ENCODE results near the gene HLA-F.
A peak's percentile ranks its signal among the peaks of the same experiment; 100 is the strongest.

Gene HLA-F

DNA sequence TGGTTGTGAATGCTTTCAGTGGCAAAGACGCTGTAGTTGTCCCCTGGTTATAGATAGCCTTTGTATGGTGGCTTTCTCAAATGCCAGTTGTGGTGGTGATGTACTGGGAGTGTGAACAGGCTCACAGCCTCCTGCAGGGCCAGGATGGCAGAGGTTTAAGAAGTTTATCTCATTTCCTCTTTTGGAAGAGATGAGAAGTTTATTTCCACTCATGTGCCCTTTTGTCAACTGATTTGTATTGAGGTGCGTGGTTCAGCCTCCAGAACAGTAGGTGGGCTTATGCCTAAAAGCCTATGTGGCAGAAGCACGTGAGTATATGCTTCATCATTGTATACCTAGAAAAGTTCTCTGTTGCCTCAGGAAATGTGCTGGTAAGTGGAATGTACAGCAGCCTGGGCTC is 28.6 kb upstream of the HLA-F start:
- no peaks in the 10 kb centered on the region for H3K4me1 ChIP-seq (ENCODE audit: control insufficient read depth in 1 of 2, insufficient read depth in 2 of 2, low read length in 2 of 2)
- H3K9ac ChIP-seq (ENCODE audit: low read depth in 1 of 2, low read length in 2 of 2), result no peak overlapping the region
- no peaks in the 10 kb centered on the region for H3K36me3 ChIP-seq (ENCODE audit: control insufficient read depth in 1 of 2, insufficient read depth in 2 of 2, low read length in 2 of 2)
- peaks cover 0 to 4% of the 10 kb centered on the region in 2 donors for H3K27me3 ChIP-seq (ENCODE audit: control insufficient read depth in 1 of 2, insufficient read depth in 2 of 2, low read length in 2 of 2)
- H3K27ac ChIP-seq (ENCODE audit: low read depth, low read length), result no peak overlapping the region
- no peaks in the 10 kb centered on the region for H3K9me3 ChIP-seq (ENCODE audit: control insufficient read depth in 1 of 2, low read length in 2 of 2)
- H3K4me3 ChIP-seq (ENCODE audit: low read depth in 1 of 2, low read length in 2 of 2), result no peak overlapping the region

DNA sequence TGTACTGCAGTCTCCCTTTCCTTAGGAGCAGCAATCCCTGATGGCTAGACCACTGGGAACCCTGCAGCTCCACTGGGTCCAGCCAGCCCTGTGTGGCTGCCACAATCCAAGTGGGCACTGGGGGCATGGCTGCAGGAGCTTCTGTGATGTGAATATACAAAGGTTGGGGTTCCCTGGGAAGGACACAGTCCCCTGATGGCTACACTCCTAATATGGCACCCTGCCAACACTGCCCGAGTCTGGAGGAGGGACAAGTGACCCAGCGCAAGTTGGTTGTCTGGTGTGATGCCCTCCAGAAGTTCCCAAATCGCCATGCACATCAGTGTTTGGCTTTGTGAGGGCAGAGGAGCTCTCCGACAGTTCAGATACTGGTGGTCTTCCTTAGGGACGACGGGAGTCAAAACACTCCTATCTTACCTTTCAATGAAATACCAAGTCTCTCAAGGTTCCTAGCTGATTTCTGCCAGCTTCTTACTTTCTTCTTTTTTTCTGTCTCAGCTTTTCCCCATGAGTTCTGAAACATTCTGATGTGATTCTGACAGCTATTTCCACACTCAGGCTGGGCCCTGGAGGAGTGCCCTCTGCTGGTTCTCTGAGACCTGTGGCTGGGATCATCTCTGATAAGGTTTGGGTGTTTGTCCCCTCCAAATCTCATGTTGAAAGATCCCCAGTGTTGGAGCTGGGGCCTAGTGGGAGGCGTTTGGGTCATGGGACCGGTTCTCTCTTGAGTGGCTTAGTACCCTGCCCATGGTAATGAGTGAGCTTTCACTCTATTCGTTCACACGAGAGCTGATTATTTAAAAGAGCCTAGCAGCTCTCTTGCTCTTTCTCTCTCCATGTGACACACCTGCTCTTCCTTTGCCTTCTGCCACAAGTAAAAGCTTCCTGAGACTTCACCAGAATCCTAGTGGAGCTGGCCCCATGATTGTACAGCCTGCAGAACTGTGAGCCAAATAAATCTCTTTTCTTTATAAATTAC is 26.8 kb upstream of the HLA-F start:
- H3K9me3 ChIP-seq (ENCODE audit: control insufficient read depth in 1 of 2, low read length in 2 of 2), result no peaks in the 10 kb centered on the region
- no peaks in the 10 kb centered on the region for H3K4me1 ChIP-seq (ENCODE audit: control insufficient read depth in 1 of 2, insufficient read depth in 2 of 2, low read length in 2 of 2)
- H3K9ac ChIP-seq (ENCODE audit: low read depth in 1 of 2, low read length in 2 of 2), result no peak overlapping the region
- no peaks in the 10 kb centered on the region for H3K36me3 ChIP-seq (ENCODE audit: control insufficient read depth in 1 of 2, insufficient read depth in 2 of 2, low read length in 2 of 2)
- H3K27ac ChIP-seq (ENCODE audit: low read depth, low read length), result no peak overlapping the region
- H3K4me3 ChIP-seq (ENCODE audit: low read depth in 1 of 2, low read length in 2 of 2), result no peak overlapping the region
- H3K27me3 ChIP-seq (ENCODE audit: control insufficient read depth in 1 of 2, insufficient read depth in 2 of 2, low read length in 2 of 2), result peaks cover 0 to 4% of the 10 kb centered on the region in 2 donors

DNA sequence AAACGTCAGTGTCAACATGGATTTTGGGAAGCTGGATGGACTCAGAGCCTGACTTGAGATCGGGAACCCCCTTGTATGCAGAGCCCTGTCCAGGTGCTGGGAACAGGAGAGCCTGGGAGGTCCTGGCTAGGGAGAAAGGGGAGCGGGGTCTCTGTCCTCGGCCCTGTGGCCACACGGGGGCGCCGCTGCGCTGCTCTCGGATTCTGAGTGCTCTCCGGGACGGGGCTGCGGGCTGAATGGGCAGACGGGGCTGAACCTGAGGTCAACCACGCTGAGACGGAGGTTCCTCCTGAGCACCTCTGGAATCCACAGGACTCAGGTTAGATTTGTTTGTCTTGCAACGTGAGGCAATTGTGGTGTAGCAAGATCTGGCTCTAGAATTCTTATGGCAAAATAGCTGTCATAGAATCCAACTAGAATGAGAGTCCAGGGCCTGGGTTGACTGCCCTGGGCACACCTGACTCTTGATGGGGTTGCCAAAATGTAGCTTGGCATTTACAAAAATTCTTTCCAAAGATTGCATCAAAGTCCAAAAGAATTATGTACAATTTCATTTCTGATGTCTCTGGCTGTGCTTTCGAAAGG is 20.6 kb upstream of the HLA-F start:
- no peak overlapping the region for H3K9ac ChIP-seq (ENCODE audit: low read depth in 1 of 2, low read length in 2 of 2)
- H3K36me3 ChIP-seq (ENCODE audit: control insufficient read depth in 1 of 2, insufficient read depth in 2 of 2, low read length in 2 of 2), result no peaks in the 10 kb centered on the region
- no peaks in the 10 kb centered on the region for H3K4me1 ChIP-seq (ENCODE audit: control insufficient read depth in 1 of 2, insufficient read depth in 2 of 2, low read length in 2 of 2)
- H3K9me3 ChIP-seq (ENCODE audit: control insufficient read depth in 1 of 2, low read length in 2 of 2), result no peaks in the 10 kb centered on the region
- H3K27me3 ChIP-seq (ENCODE audit: control insufficient read depth in 1 of 2, insufficient read depth in 2 of 2, low read length in 2 of 2), result peaks cover 0 to 7% of the 10 kb centered on the region in 2 donors
- no peak overlapping the region for H3K27ac ChIP-seq (ENCODE audit: low read depth, low read length)
- H3K4me3 ChIP-seq (ENCODE audit: low read depth in 1 of 2, low read length in 2 of 2), result no peak overlapping the region

DNA sequence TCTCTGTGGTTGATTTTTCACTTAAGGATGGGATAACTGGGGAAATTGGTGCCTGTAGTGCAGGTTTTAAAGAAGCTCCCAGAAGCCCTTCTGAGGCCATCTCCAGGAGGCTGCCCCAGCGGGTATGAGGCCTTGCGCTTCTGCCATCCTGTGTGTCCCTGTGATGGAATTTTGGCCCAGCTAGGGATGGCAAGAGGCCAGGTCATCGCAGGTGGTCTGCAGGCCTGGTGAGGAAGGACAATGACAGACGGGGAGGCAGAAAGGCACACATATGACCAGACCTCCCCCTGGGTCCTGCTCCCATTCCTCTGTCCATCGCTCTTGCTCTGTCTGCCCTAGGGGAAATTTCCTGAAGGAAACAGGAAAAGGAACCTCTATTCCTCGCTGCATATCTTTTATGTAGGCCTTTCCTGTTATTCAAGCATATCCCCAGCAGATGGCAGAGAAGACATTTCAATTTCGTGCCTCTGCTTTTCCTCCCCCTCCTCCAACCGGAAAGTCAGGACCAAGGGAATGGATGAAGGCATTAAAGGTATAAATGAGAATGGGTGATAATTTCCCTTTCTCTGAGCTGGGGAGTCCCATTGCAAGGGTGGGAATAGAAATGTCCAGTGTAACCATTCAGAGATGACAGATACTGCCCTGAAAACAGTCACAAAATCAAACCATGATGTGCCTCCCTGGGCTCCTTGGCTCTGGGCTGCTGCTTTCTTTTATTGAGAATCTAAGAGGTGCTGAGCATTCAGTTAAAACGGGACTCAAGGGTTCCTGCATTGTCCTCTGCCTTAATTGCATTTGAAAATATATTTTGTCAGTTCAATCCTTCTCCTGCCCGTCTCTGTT is 17.6 kb upstream of the HLA-F start:
- H3K9me3 ChIP-seq (ENCODE audit: control insufficient read depth in 1 of 2, low read length in 2 of 2), result no peaks in the 10 kb centered on the region
- no peak overlapping the region for H3K9ac ChIP-seq (ENCODE audit: low read depth in 1 of 2, low read length in 2 of 2)
- H3K36me3 ChIP-seq (ENCODE audit: control insufficient read depth in 1 of 2, insufficient read depth in 2 of 2, low read length in 2 of 2), result no peaks in the 10 kb centered on the region
- H3K4me1 ChIP-seq (ENCODE audit: control insufficient read depth in 1 of 2, insufficient read depth in 2 of 2, low read length in 2 of 2), result peaks cover 0 to 3% of the 10 kb centered on the region in 2 donors
- H3K27me3 ChIP-seq (ENCODE audit: control insufficient read depth in 1 of 2, insufficient read depth in 2 of 2, low read length in 2 of 2), result peaks cover 0 to 7% of the 10 kb centered on the region in 2 donors
- no peak overlapping the region for H3K4me3 ChIP-seq (ENCODE audit: low read depth in 1 of 2, low read length in 2 of 2)
- H3K27ac ChIP-seq (ENCODE audit: low read depth, low read length), result no peak overlapping the region

DNA sequence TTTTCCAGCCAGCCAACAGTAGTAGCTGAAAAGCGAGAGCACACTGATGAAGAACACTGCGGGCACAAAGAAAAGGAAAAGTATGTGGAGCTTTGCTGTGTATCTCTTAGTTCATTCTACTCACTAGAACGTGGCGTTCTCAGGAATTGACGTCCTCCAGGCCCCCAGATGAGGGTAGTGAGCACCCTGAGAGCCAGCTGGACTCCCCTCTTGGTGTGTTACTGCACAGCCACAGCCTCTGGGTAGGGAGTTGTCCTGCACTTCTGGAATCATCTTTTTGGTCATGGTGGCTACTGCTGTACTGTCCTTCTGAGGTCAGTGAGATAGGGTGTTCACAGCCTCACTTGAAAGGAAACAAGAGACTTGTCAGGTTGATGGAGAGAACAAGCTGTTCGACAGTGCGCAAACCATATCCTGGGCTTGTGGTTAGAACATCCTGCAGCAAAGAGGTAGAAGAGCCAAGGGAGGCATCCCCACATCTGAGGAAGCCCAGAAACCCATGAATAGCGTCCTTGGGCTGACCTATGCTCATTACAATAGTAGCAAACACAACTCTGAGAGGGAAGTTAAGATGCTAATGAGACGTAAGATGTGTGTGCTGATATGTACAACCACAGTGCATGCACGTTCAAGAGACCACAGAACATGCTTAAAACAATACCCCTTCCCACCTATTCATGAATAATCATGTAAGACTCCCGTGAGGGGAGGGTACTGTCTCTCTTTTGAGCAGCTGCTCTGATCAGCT is 14.6 kb upstream of the HLA-F start:
- Histone ChIP-seq H3K27ac (ENCODE audit: low read depth, low read length) (no peak overlapping the region), H3K4me3 (ENCODE audit: low read depth in 1 of 2, low read length in 2 of 2) (peak overlapping the region in 1 of 2 donors; percentile 43)

DNA sequence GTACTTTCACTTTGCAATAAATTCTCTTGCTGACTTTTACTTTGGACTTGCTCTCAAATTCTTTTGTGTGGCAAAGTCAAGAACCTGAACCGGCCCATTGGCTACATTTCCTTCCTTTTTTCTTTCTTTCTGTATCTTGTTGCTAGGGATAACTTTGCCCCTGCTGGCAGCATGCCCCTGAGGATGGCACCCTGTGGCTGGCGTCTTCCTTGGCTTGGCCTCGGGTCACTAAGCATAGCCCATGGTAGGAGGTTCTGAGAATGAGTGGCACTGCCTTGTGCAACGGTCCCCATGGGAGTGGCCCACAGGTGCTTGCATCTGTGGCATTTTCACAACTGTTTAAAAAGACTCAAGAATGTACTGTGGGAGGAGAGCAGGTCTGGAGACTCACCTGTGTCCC is 14.0 kb upstream of the HLA-F start:
- Histone ChIP-seq H3K9me3 (ENCODE audit: control insufficient read depth in 1 of 2, low read length in 2 of 2) (no peaks in the 10 kb centered on the region), H3K4me1 (ENCODE audit: control insufficient read depth in 1 of 2, insufficient read depth in 2 of 2, low read length in 2 of 2) (peaks cover 0 to 3% of the 10 kb centered on the region in 2 donors), H3K36me3 (ENCODE audit: control insufficient read depth in 1 of 2, insufficient read depth in 2 of 2, low read length in 2 of 2) (no peaks in the 10 kb centered on the region), H3K27ac (ENCODE audit: low read depth, low read length) (no peak overlapping the region), H3K9ac (ENCODE audit: low read depth in 1 of 2, low read length in 2 of 2) (no peak overlapping the region), H3K4me3 (ENCODE audit: low read depth in 1 of 2, low read length in 2 of 2) (peak overlapping the region in 1 of 2 donors; percentile 43), H3K27me3 (ENCODE audit: control insufficient read depth in 1 of 2, insufficient read depth in 2 of 2, low read length in 2 of 2) (peaks cover 0 to 3% of the 10 kb centered on the region in 2 donors)

More for the DNA sequence above, 14.6 kb upstream of the HLA-F start:
- no peaks in the 10 kb centered on the region for H3K9me3 ChIP-seq (ENCODE audit: control insufficient read depth in 1 of 2, low read length in 2 of 2)
- H3K9ac ChIP-seq (ENCODE audit: low read depth in 1 of 2, low read length in 2 of 2), result no peak overlapping the region
- peaks cover 0 to 3% of the 10 kb centered on the region in 2 donors for H3K4me1 ChIP-seq (ENCODE audit: control insufficient read depth in 1 of 2, insufficient read depth in 2 of 2, low read length in 2 of 2)
- H3K27me3 ChIP-seq (ENCODE audit: control insufficient read depth in 1 of 2, insufficient read depth in 2 of 2, low read length in 2 of 2), result peaks cover 0 to 7% of the 10 kb centered on the region in 2 donors
- no peaks in the 10 kb centered on the region for H3K36me3 ChIP-seq (ENCODE audit: control insufficient read depth in 1 of 2, insufficient read depth in 2 of 2, low read length in 2 of 2)

DNA sequence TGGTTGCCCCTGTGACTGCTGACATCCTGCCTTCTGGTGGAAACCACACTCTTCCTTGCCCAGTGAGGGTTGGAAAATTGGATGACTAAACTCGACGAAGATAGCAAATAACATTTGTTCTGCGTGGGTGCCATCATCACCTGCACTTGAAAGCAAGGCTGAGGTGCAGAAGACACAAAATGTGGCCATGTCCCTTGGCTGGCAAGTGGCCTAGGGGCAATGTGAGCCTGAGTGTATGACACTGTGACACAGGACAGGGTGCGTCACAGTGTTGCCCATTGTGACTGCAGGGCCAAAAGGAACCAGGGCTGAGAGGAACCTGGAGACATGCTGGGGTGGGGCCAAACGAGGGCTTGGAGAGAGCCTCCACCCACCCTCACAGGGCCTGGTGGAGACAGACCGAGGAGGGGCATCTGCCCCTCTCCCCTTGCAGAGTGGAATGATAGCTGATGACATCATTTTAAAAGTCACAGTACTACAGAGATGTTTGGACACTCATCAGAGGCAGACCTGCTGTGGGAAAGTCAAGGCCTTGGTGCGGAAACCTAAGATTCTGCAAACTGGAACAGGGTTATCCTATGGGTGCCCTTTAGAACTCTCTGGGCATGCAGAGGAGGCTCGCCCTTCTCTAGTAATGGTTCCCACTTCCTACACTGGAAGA is 12.8 kb upstream of the HLA-F start:
- H3K9me3 ChIP-seq (ENCODE audit: control insufficient read depth in 1 of 2, low read length in 2 of 2), result no peaks in the 10 kb centered on the region
- H3K9ac ChIP-seq (ENCODE audit: low read depth in 1 of 2, low read length in 2 of 2), result no peak overlapping the region
- H3K4me1 ChIP-seq (ENCODE audit: control insufficient read depth in 1 of 2, insufficient read depth in 2 of 2, low read length in 2 of 2), result peaks cover 0 to 3% of the 10 kb centered on the region in 2 donors
- H3K36me3 ChIP-seq (ENCODE audit: control insufficient read depth in 1 of 2, insufficient read depth in 2 of 2, low read length in 2 of 2), result no peaks in the 10 kb centered on the region
- H3K27me3 ChIP-seq (ENCODE audit: control insufficient read depth in 1 of 2, insufficient read depth in 2 of 2, low read length in 2 of 2), result peaks cover 0 to 3% of the 10 kb centered on the region in 2 donors
- no peak overlapping the region for H3K4me3 ChIP-seq (ENCODE audit: low read depth in 1 of 2, low read length in 2 of 2)
- H3K27ac ChIP-seq (ENCODE audit: low read depth, low read length), result no peak overlapping the region

DNA sequence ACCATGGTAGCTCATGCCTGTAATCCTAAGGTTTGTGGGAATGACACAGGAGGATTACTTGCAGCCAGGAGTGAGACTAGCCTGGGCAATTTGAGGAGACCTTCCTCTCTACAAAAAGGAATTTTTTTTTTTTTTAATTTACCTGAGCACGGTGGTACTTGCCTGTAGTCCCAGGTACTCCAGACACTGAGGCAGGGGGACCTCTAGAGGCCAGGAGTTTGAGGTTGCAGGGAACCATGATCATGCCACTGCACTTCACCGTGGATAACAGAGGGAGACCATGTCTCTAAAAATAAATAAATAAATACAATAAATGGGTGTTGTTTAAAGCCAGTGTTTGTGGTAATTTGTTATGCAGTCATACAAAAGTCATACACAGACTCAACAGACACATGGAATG is 2.4 kb upstream of the HLA-F start:
- Histone ChIP-seq H3K9ac (ENCODE audit: low read depth in 1 of 2, low read length in 2 of 2) (no peak overlapping the region), H3K4me1 (ENCODE audit: control insufficient read depth in 1 of 2, insufficient read depth in 2 of 2, low read length in 2 of 2) (peaks cover 9 to 19% of the 10 kb centered on the region in 2 donors), H3K27me3 (ENCODE audit: control insufficient read depth in 1 of 2, insufficient read depth in 2 of 2, low read length in 2 of 2) (no peaks in the 10 kb centered on the region), H3K9me3 (ENCODE audit: control insufficient read depth in 1 of 2, low read length in 2 of 2) (no peaks in the 10 kb centered on the region), H3K36me3 (ENCODE audit: control insufficient read depth in 1 of 2, insufficient read depth in 2 of 2, low read length in 2 of 2) (peaks cover 9 to 10% of the 10 kb centered on the region in 2 donors), H3K27ac (ENCODE audit: low read depth, low read length) (no peak overlapping the region), H3K4me3 (ENCODE audit: low read depth in 1 of 2, low read length in 2 of 2) (no peak overlapping the region)

All from duodenal mucosa (tissue), 2 donors.